ENCODE results near the gene SLC30A2. TPM values are rescaled to one million over a fixed set of nuclear protein-coding genes. Genes with fewer than 3 reads are reported as not detected.

SLC30A2 gene
- total and polyA plus RNA-seq, 8 donors = 24.1 to 142 (median 47.0) TPM

- Histone ChIP-seq H3K27me3 (no peaks in the 10 kb centered on the region), H3K27ac (no peak overlapping the region), H3K4me3 (no peak overlapping the region), H3K36me3 (no peaks in the 10 kb centered on the region), H3K9me3 (no peaks in the 10 kb centered on the region), H3K4me1 (peaks cover 0 to under 1% (median 0%) of the 10 kb centered on the region in 3 donors)
- FAIRE-seq (no peak), ATAC-seq (no peak), DNase-seq (peak in 1 of 6 donors; percentile 36)
- 86 to 88% methylated on average over 4 of the region's 4 CpGs for WGBS, 2 donors
- no peak for TF ChIP-seq CTCF (IDR thresholded peaks at IDR 0.05)
- intact Hi-C loops (cut with DNase I) = loop anchor here in 2 of 3 donors (5.0 to 10.0 kb wide), 2 partner anchors 114 to 116 kb away; no protein-coding TSS in a partner anchor
These were observed 14.7 kb downstream of the SLC30A2 start for GRCh38 chr1:26031196-26031595.

GRCh38 chr1:26029864-26030481 lies 15.9 kb downstream of the SLC30A2 start:
- Histone ChIP-seq H3K27ac (no peak overlapping the region), H3K4me3 (no peak overlapping the region), H3K36me3 (no peaks in the 10 kb centered on the region), H3K9me3 (no peaks in the 10 kb centered on the region), H3K4me1 (no peaks in the 10 kb centered on the region), H3K27me3 (no peaks in the 10 kb centered on the region)
- no peak for TF ChIP-seq CTCF (IDR thresholded peaks at IDR 0.05)
- ATAC-seq (no peak), DNase-seq (no peak), FAIRE-seq (no peak)
- 80 to 94% methylated on average over 7 of the region's 7 CpGs for WGBS, 2 donors
- intact Hi-C loops (cut with DNase I) = loop anchor here in 2 of 3 donors (5.0 to 10.0 kb wide), 2 partner anchors 115 to 117 kb away; no protein-coding TSS in a partner anchor

GRCh38 chr1:26029054-26029863 lies 16.7 kb downstream of the SLC30A2 start:
- Histone ChIP-seq H3K4me3 (no peak overlapping the region), H3K36me3 (no peaks in the 10 kb centered on the region), H3K4me1 (no peaks in the 10 kb centered on the region), H3K27me3 (no peaks in the 10 kb centered on the region), H3K9me3 (no peaks in the 10 kb centered on the region), H3K27ac (no peak overlapping the region)
- 76 to 81% methylated on average over 15 of the region's 15 CpGs for WGBS, 2 donors
- peak in 1 of 6 donors; percentile 43 for DNase-seq
- intact Hi-C loops (cut with DNase I) = no loop called here
- FAIRE-seq = no peak
- no peak for ATAC-seq
- no peak for TF ChIP-seq CTCF (IDR thresholded peaks at IDR 0.05)

GRCh38 chr1:26028490-26028980 lies 17.4 kb downstream of the SLC30A2 start:
- ATAC-seq (no peak), FAIRE-seq (no peak), DNase-seq (peak in 1 of 6 donors; percentile 57)
- H3K4me1 ChIP-seq = no peaks in the 10 kb centered on the region
- H3K36me3 ChIP-seq = no peaks in the 10 kb centered on the region
- no peak overlapping the region for H3K27ac ChIP-seq
- H3K27me3 ChIP-seq = no peaks in the 10 kb centered on the region
- WGBS, 2 donors = 72 to 74% methylated on average over 8 of the region's 8 CpGs
- intact Hi-C loops (cut with DNase I) = no loop called here
- TF ChIP-seq CTCF (IDR thresholded peaks at IDR 0.05) = no peak
- no peaks in the 10 kb centered on the region for H3K9me3 ChIP-seq
- H3K4me3 ChIP-seq = no peak overlapping the region

All from pancreas (tissue), 10 donors.